Activated CD4-positive, alpha-beta T cell treated with anti-CD3 and anti-CD28 coated beads, Interleukin-10, Interleukin-2, amounts not matched to agents 100 ng/mL and 50 ng/mL, durations not matched to agents 16 hours and 8 hours (primary cell): Measurements from ENCODE around the gene CPOX.

Experiments
- DNase-seq: peaks from one replicate; pipeline ENCODE4 v3.0.0-alpha.2; 2020

CPOX gene

DNA sequence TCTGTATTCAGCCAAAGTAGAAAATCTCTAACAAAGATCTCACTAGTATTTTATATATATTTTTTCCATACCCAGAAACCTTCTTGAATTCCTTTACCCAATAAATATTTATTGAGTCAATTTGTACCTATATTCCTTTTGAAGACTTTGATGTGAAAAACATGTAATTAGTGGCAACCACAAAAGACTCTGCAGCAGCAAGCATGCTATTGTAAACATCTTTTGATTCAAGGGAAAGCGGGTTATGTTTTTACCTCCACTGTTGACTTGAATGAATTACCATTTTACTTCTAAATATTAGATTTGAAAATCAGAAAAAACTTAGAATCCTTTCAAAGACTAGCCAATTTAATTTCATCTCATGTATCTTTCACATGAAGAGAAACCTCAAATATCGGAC, 59.2 kb downstream of the CPOX start:
- DNase-seq: no peak

DNA sequence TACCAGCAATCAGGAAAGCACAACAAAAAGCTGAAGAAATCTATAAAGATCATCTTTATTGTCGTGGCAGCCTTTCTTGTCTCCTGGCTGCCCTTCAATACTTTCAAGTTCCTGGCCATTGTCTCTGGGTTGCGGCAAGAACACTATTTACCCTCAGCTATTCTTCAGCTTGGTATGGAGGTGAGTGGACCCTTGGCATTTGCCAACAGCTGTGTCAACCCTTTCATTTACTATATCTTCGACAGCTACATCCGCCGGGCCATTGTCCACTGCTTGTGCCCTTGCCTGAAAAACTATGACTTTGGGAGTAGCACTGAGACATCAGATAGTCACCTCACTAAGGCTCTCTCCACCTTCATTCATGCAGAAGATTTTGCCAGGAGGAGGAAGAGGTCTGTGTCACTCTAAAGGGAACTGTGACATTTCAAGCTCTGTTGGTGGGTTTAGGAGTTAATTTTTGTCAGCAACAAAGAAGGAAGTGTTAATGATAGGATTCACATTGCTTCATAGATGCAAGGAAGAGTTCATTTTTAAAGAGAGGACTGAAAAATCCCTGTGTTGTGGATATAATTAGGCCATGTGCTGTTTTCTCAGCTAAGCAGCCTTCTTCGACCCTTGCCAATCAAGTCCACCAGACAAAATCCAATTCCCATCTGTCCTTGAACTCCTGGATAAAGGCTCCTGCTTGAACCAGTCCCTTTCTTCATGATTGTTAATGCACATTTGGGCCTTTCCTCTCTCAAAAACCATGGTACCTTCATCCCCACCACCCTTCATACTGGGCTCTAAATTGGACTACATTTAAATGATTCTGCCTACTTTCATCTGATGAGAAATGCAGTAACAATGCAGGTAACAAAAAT, 60.5 kb downstream of the CPOX start:
- no peak for DNase-seq

DNA sequence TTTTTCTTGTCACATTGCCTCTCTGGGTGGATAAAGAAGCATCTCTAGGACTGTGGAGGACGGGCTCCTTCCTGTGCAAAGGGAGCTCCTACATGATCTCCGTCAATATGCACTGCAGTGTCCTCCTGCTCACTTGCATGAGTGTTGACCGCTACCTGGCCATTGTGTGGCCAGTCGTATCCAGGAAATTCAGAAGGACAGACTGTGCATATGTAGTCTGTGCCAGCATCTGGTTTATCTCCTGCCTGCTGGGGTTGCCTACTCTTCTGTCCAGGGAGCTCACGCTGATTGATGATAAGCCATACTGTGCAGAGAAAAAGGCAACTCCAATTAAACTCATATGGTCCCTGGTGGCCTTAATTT, 61.2 kb downstream of the CPOX start:
- DNase-seq: no peak

DNA sequence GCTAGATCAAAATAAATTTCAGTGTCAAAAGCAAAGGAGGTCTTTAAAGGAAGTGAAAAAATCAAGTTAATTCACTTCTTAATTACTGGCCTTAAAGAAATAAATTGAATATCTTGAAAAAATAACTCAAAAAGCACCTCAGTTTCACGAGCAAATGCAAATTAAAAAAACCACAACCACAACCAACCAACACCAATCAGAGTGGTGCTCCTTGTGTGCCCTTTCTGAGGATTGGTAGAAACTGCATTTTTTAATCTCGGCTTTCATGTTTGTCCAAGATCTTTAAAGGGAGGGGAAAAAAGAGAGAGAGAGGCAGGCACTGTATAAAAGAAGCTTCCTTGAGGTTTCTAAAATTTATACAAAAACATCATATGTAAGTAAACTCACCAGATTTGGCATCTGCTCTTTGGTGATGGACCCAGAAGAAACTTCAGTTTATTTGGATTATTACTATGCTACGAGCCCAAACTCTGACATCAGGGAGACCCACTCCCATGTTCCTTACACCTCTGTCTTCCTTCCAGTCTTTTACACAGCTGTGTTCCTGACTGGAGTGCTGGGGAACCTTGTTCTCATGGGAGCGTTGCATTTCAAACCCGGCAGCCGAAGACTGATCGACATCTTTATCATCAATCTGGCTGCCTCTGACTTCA, 61.7 kb downstream of the CPOX start, which contains the start of gene GPR15:
TSS of gene GPR15 (plus strand) at position 357 of the 653 bp plus-strand sequence. CDS start at position 413, 56 bp downstream.
- DNase-seq: peak; percentile 58

DNA sequence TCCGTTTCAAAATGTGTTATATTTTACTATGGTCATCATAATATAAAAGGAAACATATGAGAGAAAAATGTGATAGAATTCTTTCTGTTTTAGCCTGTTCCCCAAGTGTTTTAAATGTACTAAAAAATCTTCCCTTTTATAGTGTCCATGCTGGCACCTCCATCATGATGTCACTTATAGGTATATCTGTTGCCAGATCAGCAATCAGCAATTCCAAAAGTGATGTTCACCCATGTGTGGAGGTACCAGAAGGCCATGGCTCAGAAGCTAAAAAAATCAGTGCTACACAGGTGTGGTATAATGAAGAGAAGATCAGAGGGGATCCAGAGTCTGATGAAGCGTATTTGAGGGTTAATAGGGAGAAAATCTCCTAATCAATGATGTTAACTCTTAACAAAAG, 62.7 kb downstream of the CPOX start:
- no peak for DNase-seq

DNA sequence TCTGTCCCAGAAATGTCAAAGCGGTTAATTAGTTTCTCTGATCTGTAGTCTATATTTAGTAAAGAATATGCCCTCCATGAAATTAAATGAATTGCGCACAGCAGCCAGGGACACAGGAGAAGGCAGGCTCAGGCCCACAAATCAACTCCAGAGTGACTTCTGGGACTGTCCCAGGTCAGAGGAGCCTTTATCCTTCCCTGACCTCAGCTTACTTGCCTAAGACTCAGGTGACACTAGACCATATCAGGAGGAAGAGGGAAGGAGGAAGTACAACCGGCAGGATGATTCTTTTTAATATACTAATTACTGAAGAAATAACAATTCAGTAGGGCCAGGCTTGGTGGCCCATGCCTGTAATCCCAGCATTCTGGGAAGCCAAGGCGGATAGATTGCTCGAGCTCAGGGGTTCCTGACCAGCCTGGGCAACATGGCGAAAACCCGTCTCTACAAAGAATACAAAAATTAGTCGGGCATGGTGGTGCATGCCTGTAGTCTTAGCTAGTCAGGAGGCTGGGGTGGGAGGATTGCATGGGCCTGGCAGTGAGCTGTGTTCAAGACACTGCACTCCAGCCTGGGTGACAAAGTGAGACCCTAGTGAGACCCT, 63.5 kb downstream of the CPOX start:
- DNase-seq: no peak
